ENCODE results near the gene LRSAM1.

DNA sequence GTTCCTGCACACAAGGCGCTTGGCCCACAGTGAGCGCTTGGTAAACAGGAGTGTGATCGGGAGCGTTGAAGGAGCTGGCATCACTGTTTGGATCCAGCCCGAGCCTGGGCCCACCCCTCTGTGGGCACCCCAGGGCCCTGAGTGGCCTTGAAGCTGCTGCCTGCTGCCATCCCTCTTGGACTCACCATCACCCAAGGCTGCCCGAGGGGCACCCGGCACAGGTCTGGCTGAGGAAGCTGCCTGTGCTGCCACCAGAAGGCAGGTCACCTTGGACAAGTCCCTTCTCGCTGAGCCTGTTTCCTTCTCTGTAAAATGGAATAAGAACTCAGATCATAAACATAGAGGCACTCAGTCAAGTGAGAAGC lies 53.6 kb downstream of the LRSAM1 start:
- TF ChIP-seq POLR2AphosphoS5 (IDR thresholded peaks at IDR 0.05) (no peak), POLR2A (IDR thresholded peaks at IDR 0.05) (no peak)
- TF ChIP-seq, protein P1, sequence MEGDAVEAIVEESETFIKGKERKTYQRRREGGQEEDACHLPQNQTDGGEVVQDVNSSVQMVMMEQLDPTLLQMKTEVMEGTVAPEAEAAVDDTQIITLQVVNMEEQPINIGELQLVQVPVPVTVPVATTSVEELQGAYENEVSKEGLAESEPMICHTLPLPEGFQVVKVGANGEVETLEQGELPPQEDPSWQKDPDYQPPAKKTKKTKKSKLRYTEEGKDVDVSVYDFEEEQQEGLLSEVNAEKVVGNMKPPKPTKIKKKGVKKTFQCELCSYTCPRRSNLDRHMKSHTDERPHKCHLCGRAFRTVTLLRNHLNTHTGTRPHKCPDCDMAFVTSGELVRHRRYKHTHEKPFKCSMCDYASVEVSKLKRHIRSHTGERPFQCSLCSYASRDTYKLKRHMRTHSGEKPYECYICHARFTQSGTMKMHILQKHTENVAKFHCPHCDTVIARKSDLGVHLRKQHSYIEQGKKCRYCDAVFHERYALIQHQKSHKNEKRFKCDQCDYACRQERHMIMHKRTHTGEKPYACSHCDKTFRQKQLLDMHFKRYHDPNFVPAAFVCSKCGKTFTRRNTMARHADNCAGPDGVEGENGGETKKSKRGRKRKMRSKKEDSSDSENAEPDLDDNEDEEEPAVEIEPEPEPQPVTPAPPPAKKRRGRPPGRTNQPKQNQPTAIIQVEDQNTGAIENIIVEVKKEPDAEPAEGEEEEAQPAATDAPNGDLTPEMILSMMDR (IDR thresholded peaks at IDR 0.05): no peak

All from breast epithelium (tissue), 3 donors.